ENCODE measurements around the gene ACTN2. TPM values are rescaled to one million over a fixed set of nuclear protein-coding genes. Genes with fewer than 3 reads are reported as not detected.

Gene ACTN2
- total RNA-seq, 2 donors from 2014 or later, result 0.79 to 2.2 TPM

GRCh38 chr1:236799001-236799400 lies 112.7 kb downstream of the ACTN2 start:
- TF ChIP-seq CTCF (conservative IDR thresholded peaks at IDR 0.05), result no peak
- Histone ChIP-seq H3K36me3 (ENCODE audit: control insufficient read depth, insufficient read depth, low read length) (no peaks in the 10 kb centered on the region), H3K9ac (ENCODE audit: extremely low read depth, low read length, poor library complexity, severe bottlenecking) (no peak overlapping the region), H3K27ac (ENCODE audit: low read depth, low read length) (no peak overlapping the region), H3K4me3 (ENCODE audit: low read length) (no peak overlapping the region), H3K9me3 (ENCODE audit: control insufficient read depth, low read length) (no peaks in the 10 kb centered on the region), H3K4me1 (ENCODE audit: control insufficient read depth, insufficient read depth, low read length) (no peaks in the 10 kb centered on the region), H3K27me3 (ENCODE audit: control insufficient read depth, insufficient read depth, low read length, poor library complexity, severe bottlenecking) (no peaks in the 10 kb centered on the region)
- Mint-ChIP-seq H3K27me3 (ENCODE audit: insufficient read depth) (no peaks in the 10 kb centered on the region), H3K36me3 (ENCODE audit: low read depth) (no peaks in the 10 kb centered on the region), H3K4me1 (peaks cover 9% of the 10 kb centered on the region), H3K27ac (no peak overlapping the region), H3K4me3 (no peak overlapping the region), H3K9me3 (no peaks in the 10 kb centered on the region)
- 89 to 96% methylated on average over 5 of the region's 5 CpGs for WGBS, 2 experiments (ENCODE audit: insufficient coverage in 1 of 2, insufficient read length in 1 of 2)
- no peak for DNase-seq

GRCh38 chr1:236800002-236800620 lies 113.8 kb downstream of the ACTN2 start:
- H3K9me3 Mint-ChIP-seq, result no peaks in the 10 kb centered on the region
- no peaks in the 10 kb centered on the region for H3K36me3 Mint-ChIP-seq (ENCODE audit: low read depth)
- H3K27me3 Mint-ChIP-seq (ENCODE audit: insufficient read depth), result no peaks in the 10 kb centered on the region
- Histone ChIP-seq H3K9ac (ENCODE audit: extremely low read depth, low read length, poor library complexity, severe bottlenecking) (no peak overlapping the region), H3K9me3 (ENCODE audit: control insufficient read depth, low read length) (no peaks in the 10 kb centered on the region), H3K36me3 (ENCODE audit: control insufficient read depth, insufficient read depth, low read length) (no peaks in the 10 kb centered on the region), H3K27me3 (ENCODE audit: control insufficient read depth, insufficient read depth, low read length, poor library complexity, severe bottlenecking) (no peaks in the 10 kb centered on the region), H3K4me1 (ENCODE audit: control insufficient read depth, insufficient read depth, low read length) (no peaks in the 10 kb centered on the region), H3K4me3 (ENCODE audit: low read length) (no peak overlapping the region), H3K27ac (ENCODE audit: low read depth, low read length) (no peak overlapping the region)
- H3K4me1 Mint-ChIP-seq, result peaks cover 7% of the 10 kb centered on the region
- 79 to 84% methylated on average over 3 to 5 of the region's 5 CpGs for WGBS, 2 experiments (ENCODE audit: insufficient coverage in 1 of 2, insufficient read length in 1 of 2)
- H3K4me3 Mint-ChIP-seq, result no peak overlapping the region
- TF ChIP-seq CTCF (conservative IDR thresholded peaks at IDR 0.05), result no peak
- DNase-seq, result no peak
- H3K27ac Mint-ChIP-seq, result no peak overlapping the region

- H3K36me3 Mint-ChIP-seq (ENCODE audit: low read depth), result no peaks in the 10 kb centered on the region
- TF ChIP-seq CTCF (conservative IDR thresholded peaks at IDR 0.05), result no peak
- no peaks in the 10 kb centered on the region for H3K27me3 Mint-ChIP-seq (ENCODE audit: insufficient read depth)
- no peaks in the 10 kb centered on the region for H3K36me3 ChIP-seq (ENCODE audit: control insufficient read depth, insufficient read depth, low read length)
- no peak overlapping the region for H3K4me3 Mint-ChIP-seq
- no peaks in the 10 kb centered on the region for H3K4me1 ChIP-seq (ENCODE audit: control insufficient read depth, insufficient read depth, low read length)
- no peaks in the 10 kb centered on the region for H3K9me3 ChIP-seq (ENCODE audit: control insufficient read depth, low read length)
- H3K9ac ChIP-seq (ENCODE audit: extremely low read depth, low read length, poor library complexity, severe bottlenecking), result no peak overlapping the region
- no peak overlapping the region for H3K27ac Mint-ChIP-seq
- H3K27me3 ChIP-seq (ENCODE audit: control insufficient read depth, insufficient read depth, low read length, poor library complexity, severe bottlenecking), result no peaks in the 10 kb centered on the region
- H3K4me1 Mint-ChIP-seq, result peaks cover 7% of the 10 kb centered on the region
- H3K27ac ChIP-seq (ENCODE audit: low read depth, low read length), result no peak overlapping the region
- no peaks in the 10 kb centered on the region for H3K9me3 Mint-ChIP-seq
- no peak for DNase-seq
- no peak overlapping the region for H3K4me3 ChIP-seq (ENCODE audit: low read length)
Observed at GRCh38 chr1:236800623-236801022, 114.3 kb downstream of the ACTN2 start.
